Medulla oblongata (tissue), 1 donor: Measurements from ENCODE around the gene PCNX3.
"Not testable (repeated sequence)": the region's sequence is repeated elsewhere in the genome, so short reads cannot be mapped to it uniquely, and the experiment has no call there.

Experiments used
- DNase-seq: peaks from one replicate; pipeline ENCODE4 v3.0.0-alpha.2; 2015; ENCODE audit errors: extremely low spot score

The PCNX3 gene

DNA sequence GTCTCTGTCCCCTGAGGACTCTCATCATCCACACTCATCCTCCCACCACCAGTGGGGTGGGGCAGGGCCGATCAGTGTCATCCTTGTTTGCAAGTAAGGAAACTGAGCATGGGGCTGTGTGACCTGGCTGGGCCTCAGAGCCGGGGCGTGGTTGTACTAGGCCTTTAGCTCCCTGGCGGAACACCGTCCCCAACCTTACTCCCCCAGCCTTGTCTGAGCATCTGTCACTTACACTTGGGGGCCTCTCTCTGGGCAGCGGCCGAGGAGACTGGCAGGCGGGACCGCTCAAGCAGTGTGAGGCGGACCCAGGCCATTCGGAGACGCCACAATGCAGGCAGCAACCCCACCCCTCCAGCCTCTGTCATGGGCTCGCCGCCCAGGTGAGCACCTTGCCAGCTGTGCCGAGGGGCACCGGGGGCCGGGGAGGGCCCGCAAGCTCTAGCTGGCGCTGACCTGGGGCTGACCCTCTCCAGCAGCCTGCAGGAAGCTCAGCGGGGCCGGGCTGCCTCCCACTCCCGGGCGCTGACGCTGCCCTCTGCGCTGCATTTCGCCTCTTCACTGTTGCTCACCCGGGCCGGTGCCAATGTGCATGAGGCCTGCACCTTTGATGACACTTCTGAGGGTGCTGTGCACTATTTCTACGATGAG lies 3.8 kb downstream of the PCNX3 start:
- DNase-seq = no peak

DNA sequence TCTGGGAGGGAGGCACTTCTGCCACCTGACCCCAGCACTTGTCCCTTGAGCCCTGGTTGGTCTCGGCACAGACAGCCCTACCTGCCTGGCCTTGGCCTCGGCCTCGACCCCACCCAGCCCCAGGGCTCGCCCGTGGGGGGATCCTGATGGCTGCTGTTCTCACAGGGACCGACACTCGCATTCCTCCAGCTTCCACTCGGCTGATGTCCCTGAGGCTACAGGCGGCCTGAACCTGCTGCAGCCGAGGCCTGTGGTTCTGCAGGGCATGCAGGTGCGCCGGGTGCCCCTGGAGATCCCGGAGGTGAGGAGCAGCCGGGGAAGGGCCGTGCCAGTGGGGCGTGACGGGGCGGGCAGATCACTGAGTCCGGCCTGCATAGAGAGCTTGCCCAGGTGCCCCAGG lies 5.1 kb downstream of the PCNX3 start:
- no peak for DNase-seq

DNA sequence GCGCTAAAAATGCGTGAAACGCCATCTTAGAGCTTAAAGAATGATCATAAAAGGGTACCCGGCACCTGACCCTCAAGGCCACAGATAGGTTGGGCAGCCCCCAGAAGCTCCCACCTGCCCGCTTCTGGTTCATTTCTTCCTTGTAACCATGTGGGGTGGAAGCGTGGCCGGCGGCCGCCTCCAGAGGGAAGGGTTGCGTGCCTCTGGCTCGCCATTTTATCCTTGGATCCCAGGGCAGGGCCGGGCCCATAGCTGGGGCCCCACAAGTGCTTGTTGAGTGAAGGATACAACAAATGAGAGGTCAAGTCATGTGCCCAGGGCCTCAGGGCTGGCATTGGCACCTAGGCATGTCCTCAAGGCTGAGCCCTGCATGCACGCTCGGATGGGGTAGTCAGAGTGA lies 5.9 kb downstream of the PCNX3 start:
- no peak for DNase-seq

DNA sequence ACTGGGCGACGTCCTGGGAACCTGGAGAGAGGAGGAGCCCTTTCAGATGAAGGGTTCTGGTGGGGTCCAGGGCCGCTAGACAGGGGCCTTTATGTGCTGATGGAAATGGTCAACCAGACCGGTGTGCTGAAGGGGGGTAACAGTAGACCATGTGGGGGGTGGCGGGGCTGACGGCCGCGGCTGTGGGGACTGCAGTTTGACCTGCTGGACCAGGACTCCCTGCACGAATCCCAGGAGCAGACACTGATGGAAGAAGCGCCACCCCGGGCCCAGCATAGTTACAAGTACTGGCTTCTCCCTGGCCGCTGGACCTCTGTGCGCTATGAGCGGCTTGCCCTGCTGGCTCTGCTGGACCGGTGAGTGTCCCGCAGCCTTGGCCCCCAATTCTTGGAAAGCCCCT lies 6.4 kb downstream of the PCNX3 start:
- no peak for DNase-seq

DNA sequence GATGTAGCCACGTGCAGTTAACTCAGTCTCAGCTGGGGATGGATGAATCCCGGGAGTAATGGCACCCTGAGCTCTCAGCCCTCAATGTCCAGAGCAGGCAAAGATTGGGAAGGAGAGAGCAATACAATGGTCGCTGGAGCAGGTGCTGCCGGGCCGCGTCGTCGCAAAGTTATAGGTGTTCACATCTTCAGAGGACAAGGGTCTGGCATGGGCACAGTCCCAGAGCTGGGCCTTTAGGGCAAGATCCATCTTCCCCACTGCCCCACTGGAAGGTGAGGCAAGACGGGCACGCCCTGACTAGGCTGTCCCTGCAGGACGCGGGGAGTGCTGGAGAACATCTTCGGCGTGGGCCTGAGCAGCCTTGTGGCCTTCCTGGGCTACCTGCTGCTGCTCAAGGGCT lies 7.6 kb downstream of the PCNX3 start:
- no peak for DNase-seq

DNA sequence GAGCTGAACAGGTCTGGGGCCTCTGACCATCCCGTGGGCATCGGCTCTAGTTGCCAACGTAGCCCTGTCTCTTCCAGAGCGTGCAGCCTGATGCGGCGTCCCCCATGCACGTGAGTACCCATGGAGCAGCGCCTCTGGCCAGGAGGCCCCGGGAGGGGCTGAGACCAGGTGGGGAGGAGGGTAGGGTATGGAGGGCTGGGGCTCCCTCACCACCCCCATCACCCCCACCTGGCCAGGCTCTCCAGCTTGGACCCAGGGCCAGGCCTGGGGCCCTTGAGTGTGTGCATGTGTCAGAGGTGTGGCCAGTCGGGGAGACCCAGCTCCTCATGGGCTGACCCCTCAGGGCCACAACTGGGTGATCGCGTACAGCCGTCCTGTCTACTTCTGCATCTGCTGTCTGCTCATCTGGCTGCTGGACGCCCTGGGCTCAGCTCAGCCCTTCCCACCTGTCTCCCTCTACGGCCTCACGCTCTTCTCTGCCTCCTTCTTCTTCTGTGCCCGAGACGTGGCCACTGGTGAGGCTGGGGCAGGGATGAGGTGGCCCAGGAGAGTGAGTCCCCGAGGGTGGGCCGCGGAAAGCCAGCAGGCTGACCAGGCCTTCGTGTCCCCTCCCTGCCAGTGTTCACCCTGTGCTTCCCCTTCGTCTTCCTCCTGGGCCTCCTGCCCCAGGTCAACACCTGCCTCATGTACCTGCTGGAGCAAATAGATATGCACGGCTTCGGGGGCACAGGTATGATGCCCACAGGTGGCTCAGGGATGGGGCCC lies 8.5 kb downstream of the PCNX3 start:
- DNase-seq = no peak

DNA sequence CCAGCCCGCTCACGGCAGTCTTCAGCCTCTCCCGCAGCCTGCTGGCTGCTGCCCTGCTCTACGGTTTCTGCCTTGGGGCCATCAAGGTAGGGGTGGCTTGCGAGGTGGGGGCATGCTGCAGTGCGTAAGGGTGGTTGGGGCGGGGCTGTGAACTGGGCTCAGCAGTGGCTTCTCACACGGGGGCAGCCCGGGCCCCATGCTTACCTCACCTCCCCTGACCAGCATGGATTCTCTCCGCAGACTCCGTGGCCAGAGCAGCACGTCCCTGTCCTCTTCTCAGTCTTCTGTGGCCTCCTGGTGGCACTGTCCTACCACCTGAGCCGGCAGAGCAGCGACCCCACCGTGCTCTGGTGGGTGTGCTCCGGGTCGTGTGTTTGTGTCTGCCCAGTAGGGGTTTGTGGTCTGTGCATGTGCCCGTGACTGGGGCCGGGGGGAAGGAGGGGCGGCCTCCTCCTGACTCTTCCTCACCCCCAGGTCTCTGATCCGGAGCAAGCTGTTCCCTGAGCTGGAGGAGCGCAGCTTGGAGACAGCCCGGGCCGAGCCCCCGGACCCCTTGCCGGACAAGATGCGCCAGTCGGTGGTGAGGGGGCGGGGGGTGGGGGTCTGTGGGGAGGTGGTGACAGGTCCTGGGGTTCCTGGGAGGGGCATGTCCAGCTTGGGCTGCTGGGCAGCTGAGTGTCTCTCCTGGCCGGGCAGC lies 9.5 kb downstream of the PCNX3 start:
- DNase-seq = no peak

DNA sequence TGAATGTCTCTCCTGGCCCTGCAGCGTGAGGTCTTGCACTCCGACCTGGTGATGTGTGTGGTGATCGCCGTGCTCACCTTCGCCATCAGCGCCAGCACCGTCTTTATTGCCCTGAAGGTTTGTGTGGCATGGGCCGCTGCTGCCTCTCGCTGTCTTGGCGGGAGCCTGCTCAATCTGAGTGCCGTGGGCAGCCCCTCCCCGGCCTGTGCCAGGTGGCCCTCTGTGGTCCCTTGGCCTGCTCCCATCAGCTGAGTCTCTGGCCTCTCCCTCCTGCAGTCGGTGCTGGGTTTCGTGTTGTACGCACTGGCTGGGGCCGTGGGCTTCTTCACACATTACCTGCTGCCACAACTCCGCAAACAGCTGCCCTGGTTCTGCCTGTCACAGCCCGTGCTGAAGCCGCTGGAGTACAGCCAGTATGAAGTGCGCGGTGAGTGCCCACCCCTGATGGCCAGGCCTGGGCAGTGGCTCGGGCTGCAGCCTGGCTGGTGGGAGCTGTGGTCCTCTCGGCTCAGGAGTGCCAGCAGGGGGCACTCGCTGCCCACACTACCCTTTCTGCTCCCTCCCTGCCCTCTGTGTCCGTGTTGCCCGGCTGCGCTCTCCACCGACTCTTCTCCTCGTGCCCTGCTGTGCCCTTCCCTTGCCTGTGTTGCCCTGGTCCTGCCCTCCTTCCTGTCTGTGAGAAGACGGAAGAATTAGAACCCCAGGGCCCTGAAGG lies 10.2 kb downstream of the PCNX3 start:
- peak; percentile 83 for DNase-seq

DNA sequence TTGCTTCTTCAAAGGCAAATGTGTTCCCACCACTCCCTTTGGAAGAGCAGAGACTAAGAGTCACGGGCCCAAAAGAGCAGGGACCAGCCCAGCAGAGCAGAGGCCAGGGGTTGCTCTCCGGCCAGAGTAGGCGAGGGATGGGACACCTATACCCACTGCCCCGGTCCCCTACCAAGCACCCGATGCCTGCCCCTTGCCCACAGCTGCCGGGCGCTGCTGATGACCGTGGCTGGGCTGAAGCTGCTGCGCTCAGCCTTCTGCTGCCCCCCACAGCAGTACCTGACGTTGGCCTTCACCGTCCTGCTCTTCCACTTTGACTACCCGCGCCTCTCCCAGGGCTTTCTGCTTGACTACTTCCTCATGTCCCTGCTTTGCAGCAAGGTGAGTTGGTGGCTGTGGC lies 11.6 kb downstream of the PCNX3 start:
- no peak for DNase-seq

DNA sequence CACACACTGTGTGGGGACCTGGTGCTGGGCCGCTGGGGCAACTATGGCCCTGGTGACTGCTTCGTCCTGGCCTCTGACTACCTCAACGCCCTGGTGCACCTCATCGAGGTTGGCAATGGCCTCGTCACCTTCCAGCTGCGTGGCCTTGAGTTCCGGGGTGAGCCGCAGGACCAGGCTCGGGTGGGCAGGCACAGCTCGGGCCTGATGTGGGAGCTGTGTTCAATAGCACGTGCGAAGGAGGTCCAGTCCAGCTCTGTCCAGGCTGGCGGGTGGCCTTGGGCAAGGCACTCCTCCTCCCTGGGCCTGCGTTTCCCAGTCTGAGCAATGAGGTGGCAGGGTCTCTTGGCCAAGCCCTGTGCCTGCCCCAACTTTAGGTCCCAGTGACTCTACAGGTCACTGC lies 14.0 kb downstream of the PCNX3 start:
- DNase-seq = no peak

DNA sequence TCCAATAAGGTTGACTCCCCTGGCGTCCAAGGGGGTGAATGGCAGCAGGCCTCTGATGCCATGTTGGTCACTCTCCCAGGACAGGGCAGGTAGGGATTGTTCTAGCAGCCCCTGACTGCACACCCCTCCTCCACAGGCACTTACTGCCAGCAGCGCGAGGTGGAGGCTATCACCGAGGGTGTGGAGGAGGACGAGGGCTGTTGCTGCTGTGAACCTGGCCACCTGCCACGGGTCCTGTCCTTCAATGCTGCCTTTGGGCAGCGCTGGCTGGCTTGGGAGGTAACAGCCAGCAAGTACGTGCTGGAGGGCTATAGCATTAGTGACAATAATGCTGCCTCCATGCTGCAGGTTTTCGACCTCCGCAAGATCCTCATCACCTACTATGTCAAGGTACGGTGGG lies 14.6 kb downstream of the PCNX3 start:
- no peak for DNase-seq

DNA sequence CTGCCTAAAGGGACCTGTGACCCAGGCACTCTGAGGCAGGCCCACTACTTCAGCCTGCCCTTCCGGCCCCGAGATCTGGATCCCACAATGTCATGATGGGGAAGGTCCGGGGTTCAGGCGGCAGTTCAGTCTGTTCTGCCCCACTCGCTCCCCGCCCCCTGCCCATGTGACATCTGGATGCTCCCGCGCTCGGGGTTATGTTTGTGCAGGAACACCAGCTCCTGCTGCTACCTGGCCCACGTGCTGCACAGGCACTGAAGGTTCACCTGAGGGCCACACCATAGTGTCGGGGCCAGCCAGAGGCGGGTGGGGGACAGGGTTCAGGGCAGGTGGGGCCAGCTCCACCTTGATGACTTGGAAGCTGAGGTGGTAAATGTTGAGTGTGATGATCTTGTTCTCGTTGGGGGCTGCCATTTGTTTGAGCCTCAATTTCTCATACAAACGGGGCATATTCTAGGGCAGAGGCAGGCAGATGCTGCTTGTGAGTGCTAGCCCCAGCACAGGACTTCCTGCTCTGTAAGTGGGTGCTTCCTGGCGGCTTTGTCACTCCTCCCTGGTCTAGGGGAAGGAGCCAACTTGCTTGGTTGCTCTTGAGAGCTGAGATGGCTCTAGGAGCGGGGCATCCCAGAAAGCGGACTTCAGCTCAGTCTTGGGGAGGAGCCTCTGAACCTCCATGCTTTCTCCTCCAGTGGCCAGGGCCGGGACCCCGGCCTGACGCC lies 18.0 kb downstream of the PCNX3 start:
- DNase-seq = no peak

DNA sequence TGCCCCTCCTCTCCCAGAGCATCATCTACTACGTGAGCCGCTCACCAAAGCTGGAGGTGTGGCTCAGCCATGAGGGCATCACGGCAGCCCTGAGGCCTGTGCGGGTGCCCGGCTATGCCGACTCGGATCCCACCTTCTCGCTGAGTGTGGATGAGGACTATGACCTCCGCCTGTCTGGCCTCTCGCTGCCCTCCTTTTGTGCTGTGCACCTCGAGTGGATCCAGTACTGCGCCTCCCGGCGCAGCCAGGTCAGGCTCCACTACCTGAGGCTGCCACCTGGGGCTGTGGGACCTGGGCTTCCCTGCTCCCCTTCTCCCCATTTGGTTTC lies 18.5 kb downstream of the PCNX3 start:
- DNase-seq = no peak

DNA sequence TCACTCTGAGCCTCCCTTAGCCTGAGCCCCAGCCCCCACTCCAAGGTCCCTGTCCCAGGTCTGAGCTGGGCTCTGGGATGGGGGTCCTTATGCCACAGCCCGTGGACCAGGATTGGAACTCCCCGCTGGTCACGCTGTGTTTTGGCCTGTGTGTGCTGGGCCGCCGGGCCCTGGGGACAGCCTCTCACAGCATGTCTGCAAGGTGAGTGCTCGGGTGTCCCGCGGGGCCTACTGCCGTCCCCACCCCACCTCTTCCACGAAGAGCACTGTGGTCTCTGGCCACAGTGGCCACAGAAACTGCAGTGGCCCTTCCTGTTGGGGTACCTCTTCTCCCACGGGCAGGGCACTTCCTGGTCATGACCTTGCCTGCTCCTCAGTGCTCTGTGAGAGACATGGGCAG lies 18.9 kb downstream of the PCNX3 start:
- DNase-seq = no peak

DNA sequence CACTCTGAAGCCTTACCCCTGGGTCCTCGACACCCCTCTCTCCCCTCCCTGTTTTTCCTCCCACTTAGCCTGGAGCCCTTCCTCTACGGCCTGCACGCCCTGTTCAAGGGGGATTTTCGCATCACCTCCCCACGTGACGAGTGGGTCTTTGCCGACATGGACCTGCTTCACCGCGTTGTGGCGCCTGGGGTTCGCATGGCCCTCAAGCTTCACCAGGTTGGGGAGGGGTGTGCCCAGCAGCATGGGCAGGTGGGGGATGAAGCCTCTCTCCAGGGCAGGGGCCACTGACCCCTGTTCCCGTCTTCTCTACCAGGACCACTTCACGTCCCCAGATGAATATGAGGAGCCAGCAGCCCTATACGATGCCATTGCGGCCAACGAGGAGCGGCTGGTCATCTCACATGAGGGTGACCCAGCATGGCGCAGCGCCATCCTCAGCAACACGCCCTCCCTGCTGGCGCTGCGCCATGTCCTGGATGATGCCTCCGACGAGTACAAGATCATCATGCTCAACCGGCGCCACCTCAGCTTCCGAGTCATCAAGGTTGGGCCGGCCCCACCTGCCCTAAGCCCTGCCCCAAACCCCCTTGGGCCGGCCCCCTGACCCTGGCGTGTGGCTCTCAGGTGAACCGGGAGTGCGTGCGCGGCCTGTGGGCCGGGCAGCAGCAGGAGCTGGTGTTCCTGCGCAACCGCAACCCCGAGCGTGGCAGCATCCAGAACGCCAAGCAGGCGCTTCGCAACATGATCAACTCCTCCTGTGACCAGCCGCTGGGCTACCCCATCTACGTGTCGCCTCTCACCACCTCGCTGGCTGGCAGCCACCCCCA lies 19.5 kb downstream of the PCNX3 start:
- DNase-seq = no peak

DNA sequence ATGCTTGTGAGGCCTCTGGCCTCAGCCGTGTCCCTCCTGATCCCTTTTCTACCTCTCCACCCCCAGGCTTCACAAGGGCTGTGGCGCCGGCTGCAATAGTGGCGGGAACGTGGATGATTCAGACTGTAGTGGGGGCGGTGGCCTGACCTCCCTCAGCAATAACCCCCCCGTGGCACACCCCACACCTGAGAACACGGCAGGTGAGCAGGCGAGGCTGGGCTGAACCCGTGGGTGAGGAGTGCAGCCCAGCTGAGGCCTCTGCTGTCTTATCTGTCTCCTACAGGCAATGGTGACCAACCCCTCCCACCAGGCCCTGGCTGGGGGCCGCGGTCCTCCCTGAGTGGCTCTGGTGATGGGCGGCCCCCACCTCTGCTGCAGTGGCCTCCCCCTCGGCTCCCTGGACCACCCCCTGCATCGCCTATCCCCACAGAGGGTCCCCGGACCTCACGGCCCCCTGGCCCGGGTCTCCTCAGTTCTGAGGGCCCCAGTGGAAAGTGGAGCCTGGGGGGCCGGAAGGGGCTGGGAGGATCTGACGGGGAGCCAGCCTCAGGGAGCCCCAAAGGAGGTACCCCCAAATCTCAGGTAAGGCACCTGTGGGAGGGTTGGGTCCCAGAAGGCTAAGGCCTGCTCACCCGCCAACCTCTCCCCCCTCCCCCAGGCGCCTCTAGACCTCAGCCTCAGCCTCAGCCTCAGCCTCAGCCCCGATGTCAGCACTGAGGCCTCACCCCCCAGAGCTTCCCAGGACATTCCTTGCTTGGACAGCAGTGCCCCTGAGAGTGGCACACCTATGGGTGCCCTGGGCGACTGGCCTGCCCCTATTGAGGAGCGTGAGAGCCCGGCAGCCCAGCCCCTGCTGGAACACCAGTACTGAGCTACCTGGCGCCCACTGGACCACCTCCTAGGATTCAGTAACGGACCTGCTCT lies 20.8 kb downstream of the PCNX3 start:
- DNase-seq = no peak

DNA sequence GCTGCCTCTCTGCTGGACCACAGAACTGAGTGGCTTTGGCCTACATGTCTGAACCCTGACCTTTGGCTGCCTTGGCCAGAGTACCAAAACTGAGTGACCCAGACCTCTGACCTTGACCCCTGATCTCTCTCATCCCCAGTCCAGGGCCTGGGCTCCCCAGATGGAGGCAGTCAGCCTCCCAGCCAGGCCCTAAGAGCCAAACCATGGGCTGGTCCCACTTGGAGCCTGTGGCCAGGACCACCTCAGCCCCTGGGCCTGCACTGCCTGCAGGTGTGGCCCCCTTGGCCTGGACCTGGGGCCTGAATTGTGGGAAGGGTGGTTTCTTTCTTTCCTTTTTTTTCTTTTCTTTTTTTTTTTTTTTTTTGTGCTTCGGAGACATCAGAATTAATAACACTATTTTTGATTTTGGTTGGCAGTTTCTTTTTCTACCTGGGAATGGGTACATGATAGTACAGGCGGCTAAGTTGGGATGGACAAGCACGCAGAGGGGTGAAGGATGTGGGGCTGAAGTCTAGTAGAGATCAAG lies 21.5 kb downstream of the PCNX3 start:
- no peak for DNase-seq

DNA sequence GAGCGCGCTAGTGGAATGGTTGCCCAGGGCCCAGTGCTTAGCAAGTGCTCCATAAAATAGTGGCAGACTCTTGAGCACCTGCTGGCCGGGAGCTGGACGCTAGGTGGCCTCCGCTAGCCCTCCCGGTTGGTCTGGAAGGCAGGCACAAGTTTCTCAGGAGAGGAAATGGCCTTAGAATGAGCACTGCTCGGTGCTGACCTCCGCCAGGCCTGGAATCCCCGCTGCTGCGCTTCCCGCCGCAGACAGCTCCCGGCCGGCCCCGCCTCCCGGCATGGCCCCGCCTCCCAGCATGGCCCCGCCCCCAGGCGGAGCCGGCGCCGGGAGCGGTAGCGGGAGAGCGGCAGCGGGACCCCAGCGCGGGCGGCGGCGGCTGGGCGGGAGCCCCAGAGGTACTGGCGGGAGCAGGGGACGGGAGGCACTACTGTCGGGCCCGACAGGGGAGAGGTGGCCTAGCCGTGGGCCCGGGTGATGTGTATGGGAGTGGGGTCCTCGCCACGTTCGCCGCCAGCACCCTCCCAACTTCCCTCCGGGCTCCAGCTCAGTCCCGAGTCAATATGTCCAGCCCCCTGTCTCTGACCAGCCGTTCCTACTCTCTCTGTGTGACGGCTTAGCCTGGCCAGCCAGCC lies 22.3 kb downstream of the PCNX3 start, which contains the start of gene SIPA1:
TSS of gene SIPA1 (plus strand) at position 308 of the 626 bp plus-strand sequence. CDS start 2,821 bp downstream, outside the sequence.
- DNase-seq = peak; percentile 85

DNA sequence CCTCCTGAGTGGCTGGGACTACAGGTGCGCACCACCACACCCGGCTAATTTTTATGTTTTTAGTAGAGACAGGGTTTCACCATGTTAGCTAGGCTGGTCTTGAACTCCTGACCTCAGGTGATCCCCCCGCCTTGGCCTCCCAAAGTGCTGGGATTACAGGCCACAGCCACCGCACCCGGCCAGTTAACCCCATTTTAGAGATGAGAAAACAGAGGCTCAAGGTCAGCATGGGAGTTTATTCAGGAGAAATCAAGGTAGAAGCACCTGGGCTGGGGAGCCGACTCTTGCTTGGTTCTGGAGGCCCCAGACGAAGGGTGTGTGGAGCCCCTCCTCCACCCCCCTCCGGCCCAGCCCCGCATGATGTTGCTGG lies 23.6 kb downstream of the PCNX3 start:
- DNase-seq = not testable (repeated sequence)
